ENCODE data around the gene PROSER3.
"Not testable (repeated sequence)": the region's sequence is repeated elsewhere in the genome, so short reads cannot be mapped to it uniquely, and the experiment has no call there.

PROSER3 gene

DNA sequence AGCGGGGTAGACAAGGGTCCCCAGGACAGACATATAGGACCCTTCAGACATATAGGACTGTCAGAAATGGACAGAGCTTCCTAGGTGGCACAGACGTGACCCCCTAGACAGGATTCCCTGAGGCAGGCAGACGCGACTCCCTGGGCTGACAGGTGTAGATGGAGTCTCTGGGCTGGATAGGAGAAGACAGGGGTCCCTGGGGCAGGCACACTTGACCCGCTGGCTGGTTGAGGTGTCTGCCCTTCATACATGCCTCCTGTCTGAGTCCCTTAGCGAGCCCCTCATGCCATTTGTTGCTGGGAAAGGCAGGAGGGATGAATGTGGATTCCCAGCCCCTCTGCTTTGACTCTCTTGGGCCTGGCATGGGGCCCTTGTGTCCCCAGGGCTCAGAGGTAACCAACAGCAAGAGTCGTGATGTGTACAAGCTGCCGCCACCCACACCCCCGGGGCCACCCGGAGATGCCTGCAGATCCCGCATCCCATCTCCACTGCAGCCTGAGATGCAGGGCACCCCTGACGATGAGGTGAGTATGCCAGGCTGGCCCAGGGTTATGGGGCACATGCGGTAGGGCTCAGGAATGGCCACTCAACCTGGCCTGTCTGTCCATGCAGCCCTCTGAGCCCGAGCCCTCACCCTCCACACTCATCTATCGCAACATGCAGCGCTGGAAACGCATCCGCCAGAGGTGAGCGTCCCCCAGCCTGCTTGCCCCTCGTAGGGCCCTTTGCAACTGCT lies 4.2 kb upstream of the PROSER3 start:
- DNase-seq (ENCODE audit: low read depth in 2 of 2) = no peak

DNA sequence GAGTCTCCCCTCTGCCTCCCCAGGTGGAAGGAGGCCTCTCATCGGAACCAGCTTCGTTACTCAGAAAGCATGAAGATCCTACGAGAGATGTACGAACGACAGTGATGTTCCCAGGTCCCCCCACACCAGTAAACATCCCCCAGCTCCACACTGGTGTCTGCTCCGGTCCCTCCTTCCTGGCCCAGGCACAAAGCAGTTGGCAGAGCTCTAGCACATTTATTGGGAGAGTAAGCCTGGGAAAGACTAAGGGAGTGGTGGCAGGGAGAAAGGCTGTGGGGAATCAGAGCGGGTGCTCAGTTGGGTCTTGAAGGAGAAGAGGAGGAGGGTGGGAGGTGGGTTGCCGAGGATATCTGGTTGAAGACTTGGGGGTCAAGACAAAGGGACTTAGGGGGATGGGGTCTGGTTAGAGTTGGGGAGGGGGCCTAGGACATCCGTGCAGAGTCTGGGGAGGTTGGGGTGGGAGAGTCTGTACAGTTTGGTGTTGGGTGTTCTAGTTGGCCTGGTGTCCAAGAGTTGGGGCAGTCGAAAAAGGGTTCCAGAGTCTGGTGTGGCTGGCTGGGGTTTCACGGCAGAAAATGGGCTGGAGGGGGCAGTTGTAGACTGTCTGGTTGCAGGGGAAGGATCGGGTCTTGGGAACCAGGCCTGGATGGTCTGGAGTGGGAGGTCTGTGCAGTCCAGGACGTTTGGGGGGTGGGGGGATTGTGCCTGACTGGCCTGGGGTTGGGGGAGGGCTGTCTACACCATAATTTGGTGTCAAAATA lies 3.4 kb upstream of the PROSER3 start:
- no peak for DNase-seq (ENCODE audit: low read depth in 2 of 2)

DNA sequence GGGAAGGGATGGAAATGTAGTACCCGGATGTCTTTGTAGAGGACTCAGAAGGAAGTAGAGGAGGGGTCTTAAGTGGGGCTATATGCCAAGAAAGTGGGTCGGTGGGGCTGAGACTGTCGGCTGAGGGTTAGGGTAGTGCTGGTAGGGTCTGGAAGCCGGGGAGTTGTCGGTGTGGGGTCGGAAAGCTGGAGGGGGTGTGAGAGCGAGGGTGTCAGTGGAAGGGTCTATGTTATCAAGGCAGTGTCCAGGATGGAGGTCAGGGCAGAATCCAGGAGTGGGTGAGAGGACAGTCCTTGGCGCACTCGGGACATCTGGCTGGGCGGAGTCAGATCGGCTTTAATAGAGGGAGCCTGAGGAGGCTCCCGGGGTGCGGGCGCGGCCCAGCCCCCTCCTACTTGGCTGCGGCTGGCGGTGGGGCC lies 2.8 kb upstream of the PROSER3 start:
- no peak for DNase-seq (ENCODE audit: low read depth in 2 of 2)

DNA sequence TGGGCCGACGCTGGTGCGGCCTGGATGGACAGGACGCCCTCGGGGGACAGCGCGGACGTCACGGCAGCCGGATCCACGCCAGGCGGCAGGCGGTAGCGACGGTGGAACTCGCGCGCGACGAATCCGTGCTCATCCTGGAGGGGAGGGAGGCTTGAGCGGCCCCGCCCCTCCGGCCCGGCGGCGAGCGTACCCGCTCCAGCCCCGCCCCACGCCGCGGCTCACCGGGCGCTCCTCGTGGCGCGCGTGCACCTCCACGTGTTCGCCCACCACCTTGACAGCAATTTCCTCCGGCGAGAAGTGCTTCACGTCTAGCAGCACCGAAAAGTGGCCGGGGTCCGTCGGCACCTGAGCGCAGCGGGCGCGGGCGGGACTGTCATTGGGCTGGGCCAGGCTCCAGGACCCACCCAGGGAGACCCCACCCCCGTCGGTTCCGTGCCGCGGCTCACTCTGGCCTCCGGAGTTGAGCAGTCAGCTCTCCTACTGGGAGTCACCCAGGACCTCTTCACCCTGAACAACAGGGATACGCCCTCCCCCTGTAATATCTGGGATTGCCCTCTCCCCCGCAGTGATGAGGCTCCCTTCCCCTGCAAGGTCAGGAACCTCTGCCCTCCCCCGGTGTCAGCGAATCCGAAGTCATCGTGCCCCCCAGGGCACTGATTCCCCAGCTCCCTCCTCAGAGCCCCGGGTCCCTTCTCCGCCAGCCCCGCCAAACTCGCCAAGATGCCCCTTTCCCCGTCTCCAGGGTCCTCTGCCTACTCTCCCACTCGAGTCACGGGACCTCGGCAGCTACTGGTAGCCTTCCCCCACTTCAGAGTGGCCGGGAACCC lies 2.2 kb upstream of the PROSER3 start:
- DNase-seq (ENCODE audit: low read depth in 2 of 2) = no peak

DNA sequence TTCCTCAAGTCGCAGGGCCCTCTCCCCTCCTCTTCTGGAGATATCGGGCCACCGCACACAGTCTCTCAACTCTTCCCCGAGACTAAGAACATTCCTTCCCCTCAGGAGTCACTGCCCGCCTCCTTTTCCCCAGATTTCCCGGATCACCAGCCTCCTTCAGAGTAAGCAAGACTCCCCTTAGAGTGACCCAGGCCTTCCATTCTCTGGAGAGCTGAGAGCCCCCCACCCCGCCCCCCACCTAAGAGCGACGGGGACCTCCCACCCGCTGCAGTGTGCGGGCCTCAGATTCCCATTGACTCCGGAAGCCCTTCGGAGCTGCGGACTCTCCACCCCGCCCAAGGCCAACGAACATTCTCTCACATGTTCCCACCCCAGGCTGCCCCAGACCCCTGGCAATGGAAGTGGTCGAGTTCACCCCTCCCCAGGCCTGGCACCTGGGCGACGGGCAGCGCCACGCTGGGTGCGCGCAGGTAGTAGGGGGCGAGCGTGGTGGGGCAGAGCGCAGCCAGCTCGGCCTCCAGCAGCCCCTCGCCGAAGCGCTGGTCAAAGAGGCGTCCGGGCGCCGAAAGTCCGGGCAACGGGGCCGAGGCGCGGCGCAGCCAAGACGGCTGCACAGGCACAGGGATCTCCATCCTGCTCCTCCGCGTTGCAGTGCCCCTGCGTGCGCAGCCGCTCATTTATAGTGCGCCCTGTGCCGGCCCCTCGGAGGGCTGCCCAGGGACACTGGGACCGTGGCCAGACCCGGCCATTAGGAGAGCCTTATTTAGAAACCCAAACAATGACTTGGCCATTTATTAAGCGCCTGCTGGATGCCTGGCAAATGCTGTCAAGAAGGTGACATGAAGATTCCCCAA lies 1.4 kb upstream of the PROSER3 start, which contains the start of gene HSPB6:
TSS of gene HSPB6 (minus strand) at position 653 of the 854 bp plus-strand sequence. CDS start at position 632, 21 bp downstream.
- DNase-seq (ENCODE audit: low read depth in 2 of 2) = no peak

DNA sequence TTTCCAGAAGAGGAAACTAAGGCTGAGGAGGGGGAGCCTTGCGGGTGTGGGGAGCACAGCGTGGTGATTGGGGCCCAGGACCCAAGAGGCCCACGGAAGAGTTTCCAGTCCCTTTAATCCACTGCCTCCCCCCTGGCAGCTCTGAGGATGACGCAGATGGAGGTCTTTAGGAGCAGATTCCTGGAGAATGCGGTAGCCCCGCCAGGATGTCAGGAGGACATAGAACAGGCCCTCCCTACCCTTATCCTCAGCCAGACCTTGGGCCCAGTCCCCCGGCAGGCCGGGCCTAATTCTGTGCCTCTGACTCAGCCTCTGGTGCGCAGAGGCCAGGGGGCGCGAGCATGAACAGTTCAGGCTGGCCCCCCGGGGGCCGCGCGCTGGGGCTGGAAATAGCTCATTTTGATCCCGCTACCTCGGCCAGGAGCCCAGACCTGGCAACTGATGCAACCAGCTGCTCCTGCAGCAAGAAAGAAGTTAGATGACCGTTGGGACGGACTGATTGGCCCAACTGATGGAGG lies 686 bp upstream of the PROSER3 start:
- DNase-seq (ENCODE audit: low read depth in 2 of 2) = no peak

DNA sequence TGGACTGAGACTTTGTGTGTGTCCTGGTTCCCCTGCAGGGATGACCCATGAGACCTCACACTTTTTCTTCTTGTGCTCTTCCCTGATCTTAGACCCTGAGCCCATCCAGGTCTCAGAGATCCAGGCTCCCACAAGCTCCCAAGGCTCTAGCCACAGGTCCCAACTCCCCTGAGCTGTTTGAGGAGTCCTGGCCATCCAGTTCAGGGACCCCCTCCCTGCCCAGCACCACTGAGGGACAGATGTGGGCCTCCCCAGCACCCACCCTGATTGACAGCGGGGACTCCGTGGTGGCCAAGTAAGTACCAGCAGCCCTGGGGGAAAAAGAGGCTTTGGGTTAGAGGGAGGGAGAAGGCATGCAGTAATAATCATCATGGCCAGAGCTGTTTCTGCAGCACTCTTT lies 1.7 kb downstream of the PROSER3 start:
- DNase-seq (ENCODE audit: low read depth in 2 of 2) = no peak

DNA sequence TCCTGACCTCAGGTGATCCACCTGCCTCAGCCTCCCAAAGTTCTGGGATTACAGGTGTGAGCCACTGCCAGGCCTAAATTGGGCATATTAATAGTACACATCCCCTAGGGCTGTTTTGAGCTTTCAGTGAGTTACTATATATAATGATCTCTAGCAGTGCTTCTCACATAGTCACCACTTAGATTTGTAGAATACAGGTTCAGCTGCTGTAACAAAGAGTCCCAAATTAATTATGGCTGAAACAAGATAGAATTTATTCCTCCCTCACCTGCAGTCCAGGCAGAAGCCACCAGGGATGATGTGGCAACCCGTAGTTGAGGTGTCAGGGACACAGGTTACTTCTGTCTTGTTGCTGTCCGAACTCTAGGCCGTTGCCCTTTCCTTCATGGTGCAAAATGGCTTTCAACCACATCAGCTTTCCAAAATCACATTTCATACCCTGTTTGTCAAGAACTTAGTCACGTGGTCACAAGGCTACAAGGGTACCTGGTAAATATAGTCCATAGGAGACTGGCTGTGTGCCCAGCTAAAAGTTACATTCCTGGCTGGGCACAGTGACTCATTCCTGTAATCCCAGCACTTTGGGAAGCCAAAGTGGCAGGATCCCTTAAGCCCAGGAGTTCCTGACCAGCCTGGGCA lies 2.9 kb downstream of the PROSER3 start:
- no peak for DNase-seq (ENCODE audit: low read depth in 2 of 2)

DNA sequence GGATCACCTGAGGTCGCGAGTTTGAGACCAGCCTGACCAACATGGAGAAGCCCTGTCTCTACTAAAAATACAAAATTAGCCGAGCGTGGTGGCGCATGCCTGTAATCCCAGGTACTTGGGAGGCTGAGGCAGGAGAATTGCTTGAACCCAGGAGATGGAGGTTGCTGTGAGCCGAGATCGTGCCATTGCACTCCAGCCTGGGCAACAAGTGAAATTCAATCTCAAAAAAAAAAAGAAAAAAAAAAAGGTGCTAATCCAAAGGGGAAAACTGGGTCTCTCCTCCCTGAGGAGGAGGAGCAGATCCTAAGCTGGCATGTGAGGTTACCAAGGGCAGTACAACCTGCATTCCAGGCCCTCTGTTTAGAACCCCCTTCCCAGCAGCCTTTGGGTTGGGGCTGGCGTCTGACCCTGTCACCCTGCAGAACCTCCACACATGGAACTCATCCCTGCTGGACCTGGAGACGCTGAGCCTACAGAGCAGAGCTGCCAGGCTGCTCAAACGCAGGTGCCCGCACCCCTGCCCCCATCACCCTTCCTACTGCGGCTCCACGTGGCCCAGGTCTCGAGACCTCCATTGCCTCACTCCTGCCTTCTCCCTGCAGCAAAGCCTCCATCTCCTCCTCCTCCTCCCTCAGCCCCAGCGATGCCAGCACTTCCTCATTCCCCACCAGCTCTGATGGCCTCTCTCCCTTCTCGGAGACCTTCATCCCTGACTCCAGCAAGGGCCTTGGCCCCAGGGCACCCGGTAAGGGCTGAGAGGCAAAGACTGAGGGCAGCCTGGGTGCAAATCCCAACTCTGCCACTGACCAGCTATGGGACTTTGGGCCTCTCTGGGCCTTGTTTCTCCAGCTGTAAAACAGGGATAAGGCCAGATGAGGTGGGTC lies 6.7 kb downstream of the PROSER3 start:
- no peak for DNase-seq (ENCODE audit: low read depth in 2 of 2)

DNA sequence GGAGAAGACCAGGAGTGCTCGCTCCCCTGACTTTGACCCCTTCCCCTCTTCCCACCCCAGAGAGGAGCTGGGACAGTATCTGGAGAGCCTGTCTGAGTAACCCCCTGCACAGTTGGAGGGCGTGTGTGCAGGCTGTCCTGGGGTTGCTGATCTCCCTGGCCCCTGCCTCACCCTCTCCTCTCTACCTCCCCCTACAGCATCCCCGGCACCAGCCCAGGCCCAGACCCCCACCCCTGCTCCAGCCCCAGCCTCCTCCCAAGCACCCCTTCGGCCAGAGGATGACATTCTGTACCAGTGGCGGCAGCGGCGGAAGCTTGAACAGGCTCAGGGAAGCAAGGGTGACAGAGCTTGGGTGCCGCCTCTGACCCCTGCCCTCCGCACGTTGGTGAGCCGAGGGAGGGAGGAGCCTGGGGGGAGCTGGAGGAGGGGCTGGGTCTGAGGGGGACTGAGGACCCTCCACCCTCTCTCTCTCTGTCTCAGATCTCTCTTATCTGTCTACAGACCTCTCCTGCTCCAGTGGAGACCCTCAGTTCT lies 8.7 kb downstream of the PROSER3 start:
- no peak for DNase-seq (ENCODE audit: low read depth in 2 of 2)

DNA sequence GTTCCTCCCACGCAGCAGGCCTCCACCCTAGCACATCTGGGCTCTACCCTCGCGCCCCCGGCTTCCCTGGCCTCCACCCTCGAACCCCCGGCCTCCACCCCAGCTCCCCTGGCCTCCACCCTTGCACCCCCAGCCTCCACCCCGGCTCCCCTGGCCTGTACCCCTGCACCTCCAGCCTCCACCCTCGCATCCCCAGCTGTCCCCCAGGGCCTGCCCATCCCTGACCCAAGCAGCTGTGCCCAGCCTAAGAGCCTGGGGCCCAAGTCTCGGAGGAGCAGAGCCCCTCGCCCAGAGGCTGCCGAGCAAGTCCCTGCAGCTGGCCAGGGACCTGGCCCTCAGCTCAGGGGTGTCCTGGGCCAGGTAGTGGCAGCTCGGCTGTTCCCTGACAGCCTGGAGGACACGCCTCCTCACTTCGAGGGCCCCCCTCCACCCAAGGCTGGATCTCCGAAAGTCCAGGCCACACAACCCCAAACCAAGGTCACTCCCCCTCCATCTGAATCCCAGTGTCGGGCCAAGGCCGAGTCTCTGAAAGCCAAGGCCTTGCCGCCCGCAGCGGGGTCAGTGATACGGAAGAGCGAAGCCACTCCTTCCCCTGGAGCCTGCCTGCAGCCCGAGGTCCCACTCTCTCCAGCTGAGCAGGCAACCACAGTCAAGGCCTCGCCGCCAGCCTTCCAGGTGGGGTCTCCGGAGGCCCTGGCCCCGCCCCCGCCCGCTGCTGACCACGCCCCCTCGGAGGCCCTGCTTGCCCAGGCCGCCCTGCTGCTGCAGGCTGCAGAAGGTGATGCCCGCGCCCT lies 9.5 kb downstream of the PROSER3 start:
- DNase-seq (ENCODE audit: low read depth in 2 of 2) = no peak

DNA sequence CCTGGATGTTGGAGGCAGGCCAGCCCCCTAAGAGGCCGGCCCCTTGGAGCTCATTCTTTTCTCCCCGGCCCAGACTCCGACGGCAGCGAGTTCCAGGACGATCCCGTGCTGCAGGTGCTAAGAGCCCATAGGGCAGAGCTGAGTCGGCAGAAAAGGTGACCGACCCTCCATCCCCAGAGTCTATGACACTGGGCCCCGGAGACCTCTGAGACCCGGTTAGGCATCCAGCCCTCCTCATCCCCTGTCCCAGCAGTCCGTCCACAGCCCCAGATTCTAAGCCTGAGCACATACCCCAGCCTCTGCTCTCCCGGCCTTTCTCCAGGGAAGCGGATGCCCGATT lies 10.1 kb downstream of the PROSER3 start:
- DNase-seq (ENCODE audit: low read depth in 2 of 2) = no peak

DNA sequence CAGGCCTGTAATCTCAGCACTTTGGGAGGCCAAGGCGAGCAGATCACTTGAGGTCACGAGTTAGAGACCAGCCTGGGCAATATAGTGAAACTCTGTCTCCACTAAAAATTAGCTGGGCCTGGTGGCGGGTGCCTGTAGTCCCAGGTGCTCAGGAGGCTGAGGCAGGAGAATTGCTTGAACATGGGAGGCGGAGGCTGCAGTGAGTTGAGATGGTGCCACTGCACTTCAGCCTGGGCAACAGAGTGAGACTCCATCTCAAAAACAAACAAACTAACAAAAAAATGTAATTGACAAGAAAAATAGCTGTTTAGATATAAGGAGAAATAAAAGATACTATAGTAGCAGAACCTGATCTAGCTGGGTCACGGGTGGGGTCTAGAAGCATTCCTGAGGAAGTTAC lies 14.4 kb downstream of the PROSER3 start:
- not testable (repeated sequence) for DNase-seq (ENCODE audit: low read depth in 2 of 2)

DNA sequence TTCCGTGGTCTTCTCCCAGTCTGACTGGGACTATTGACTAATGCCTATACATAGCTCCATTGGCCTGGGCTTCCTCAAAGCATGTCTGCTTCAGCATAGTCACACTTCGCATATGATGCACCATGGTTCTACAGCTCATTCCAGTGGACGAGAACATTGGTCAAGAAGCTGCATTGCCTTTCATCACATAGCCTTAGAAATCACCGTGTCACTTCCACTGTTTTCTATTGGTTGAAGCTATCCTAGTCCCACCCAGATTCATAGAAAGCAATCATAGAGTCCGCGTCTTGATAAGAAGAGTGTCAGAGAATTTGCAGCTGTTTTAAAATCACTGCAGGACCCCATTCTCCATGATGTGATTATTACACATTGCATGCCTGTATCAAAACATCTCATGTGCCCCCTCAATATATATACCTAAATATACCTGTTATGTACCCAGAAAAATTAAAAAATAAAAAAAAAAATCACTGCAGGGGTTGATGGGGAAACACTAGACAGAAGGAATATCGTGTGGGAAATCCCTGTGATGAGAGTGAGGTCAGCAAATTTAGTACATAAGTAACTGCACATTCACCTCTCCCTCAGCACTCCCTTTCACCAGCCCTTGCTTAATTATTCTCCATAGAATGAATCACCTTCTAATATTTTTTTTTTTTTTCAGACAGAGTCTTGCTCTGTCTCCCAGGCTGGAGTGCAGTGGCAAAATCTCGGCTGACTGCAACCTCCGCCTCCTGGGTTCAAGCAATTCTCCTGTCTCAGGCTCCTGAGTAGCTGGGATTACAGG lies 15.2 kb downstream of the PROSER3 start:
- DNase-seq (ENCODE audit: low read depth in 2 of 2) = no peak

DNA sequence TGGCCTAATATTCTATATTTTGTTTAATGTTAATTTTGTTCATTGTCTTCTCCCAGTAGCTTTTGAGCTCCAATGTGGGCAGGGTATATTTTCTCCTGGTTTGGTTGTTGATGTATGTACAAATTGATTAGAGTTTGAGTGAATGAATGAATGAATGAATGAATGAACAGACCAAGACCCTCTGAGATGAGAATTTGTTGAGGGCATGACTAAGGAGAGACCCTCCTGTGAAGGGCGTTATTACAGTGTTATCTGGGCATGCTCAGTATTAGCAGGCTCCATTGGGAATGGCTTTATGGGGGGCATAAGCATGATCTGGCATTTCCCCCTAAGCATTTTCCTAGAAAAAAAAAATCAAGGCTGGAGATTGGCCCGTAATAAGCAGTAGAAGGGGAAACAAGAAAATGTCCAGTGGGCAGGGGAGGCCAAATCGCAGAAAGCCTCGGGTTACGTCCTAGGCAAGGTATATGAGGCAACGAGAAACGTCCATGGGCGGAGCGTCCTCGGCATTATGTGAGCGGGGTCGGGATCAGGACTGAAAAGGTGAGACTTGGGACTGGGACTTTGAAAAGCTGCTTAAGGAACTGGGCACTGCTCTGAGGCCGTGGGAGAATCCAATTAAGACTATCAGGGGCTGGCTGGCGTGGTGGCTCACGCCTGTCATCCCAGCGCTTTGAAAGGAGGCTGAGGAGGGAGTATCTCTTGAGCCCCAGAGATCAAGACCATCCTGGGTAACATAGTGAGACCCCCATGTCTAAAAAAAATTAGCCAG lies 16.5 kb downstream of the PROSER3 start:
- no peak for DNase-seq (ENCODE audit: low read depth in 2 of 2)

DNA sequence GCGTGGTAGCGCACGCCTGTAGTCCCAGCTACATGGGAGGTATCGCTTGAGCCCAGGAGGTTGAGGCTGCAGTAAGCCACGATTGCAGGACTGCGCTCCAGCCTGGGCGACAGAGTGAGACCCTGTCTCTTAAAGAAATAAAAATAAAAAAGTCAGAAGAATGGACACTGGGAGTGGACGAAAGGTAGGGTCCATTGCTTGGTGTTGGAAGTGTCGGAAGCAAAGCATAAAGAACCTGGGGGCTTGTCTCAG lies 17.0 kb downstream of the PROSER3 start:
- no peak for DNase-seq (ENCODE audit: low read depth in 2 of 2)
